ENCODE measurements around the gene DPEP2NB.

The DPEP2NB gene

DNA sequence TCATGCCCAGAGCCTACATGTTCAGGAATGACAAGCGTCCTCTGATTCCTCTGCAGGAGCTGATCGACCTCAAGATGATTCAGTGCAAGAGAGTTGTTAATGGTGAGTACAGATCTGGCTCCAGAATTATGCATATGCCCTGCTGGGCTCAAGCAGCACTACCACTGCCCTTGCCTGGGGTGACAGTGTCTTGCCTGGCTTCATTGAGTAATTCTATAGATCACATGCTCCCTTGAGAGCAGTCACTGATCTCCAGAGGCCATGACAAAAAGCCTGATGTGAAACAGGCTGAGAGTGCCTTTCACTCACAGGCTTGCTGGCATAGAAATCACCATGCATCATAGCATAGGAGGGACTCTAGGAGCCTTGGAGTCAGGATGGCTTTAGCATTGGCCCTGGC is 33.7 kb upstream of the DPEP2NB start:
- TF ChIP-seq, protein P1, sequence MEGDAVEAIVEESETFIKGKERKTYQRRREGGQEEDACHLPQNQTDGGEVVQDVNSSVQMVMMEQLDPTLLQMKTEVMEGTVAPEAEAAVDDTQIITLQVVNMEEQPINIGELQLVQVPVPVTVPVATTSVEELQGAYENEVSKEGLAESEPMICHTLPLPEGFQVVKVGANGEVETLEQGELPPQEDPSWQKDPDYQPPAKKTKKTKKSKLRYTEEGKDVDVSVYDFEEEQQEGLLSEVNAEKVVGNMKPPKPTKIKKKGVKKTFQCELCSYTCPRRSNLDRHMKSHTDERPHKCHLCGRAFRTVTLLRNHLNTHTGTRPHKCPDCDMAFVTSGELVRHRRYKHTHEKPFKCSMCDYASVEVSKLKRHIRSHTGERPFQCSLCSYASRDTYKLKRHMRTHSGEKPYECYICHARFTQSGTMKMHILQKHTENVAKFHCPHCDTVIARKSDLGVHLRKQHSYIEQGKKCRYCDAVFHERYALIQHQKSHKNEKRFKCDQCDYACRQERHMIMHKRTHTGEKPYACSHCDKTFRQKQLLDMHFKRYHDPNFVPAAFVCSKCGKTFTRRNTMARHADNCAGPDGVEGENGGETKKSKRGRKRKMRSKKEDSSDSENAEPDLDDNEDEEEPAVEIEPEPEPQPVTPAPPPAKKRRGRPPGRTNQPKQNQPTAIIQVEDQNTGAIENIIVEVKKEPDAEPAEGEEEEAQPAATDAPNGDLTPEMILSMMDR (conservative IDR thresholded peaks at IDR 0.05; ENCODE audit: control insufficient read depth, insufficient read depth, low read depth, low read length), result no peak
- no peak overlapping the region for H3K4me3 ChIP-seq (ENCODE audit: control insufficient read depth, low read depth, low read length)
- DNase-seq (ENCODE audit: low read depth), result no peak

DNA sequence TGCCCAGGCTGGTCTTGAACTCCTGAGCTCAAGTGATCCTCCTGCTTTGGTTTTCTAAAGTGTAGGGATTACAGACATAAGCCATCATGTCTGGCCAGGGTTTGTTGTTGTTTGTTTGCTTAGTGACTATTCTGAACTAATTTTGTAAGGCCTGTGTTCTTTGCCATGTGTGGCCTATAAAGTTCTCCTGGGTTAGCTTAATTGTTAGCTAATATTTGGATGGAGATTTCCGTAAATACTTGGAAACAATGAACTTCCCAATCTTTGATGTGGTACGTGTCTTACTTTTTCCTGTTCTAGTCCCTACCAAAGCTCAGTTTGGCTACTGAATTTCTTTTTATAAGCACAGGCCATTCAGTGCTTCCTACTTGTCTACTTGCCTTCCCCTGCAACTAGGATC is 32.3 kb upstream of the DPEP2NB start:
- H3K4me3 ChIP-seq (ENCODE audit: control insufficient read depth, low read depth, low read length), result no peak overlapping the region
- no peak for DNase-seq (ENCODE audit: low read depth)
- TF ChIP-seq, protein P1 (conservative IDR thresholded peaks at IDR 0.05; ENCODE audit: control insufficient read depth, insufficient read depth, low read depth, low read length), result no peak

- DNase-seq (ENCODE audit: low read depth), result no peak
- H3K4me3 ChIP-seq (ENCODE audit: control insufficient read depth, low read depth, low read length), result no peak overlapping the region
- TF ChIP-seq, protein P1 (conservative IDR thresholded peaks at IDR 0.05; ENCODE audit: control insufficient read depth, insufficient read depth, low read depth, low read length), result no peak
These were observed 30.4 kb upstream of the DPEP2NB start for GRCh38 chr16:68046106-68046505.

- TF ChIP-seq, protein P1 (conservative IDR thresholded peaks at IDR 0.05; ENCODE audit: control insufficient read depth, insufficient read depth, low read depth, low read length), result no peak
- no peak for DNase-seq (ENCODE audit: low read depth)
- H3K4me3 ChIP-seq (ENCODE audit: control insufficient read depth, low read depth, low read length), result no peak overlapping the region
These were observed 26.1 kb upstream of the DPEP2NB start for GRCh38 chr16:68041783-68042182.

DNA sequence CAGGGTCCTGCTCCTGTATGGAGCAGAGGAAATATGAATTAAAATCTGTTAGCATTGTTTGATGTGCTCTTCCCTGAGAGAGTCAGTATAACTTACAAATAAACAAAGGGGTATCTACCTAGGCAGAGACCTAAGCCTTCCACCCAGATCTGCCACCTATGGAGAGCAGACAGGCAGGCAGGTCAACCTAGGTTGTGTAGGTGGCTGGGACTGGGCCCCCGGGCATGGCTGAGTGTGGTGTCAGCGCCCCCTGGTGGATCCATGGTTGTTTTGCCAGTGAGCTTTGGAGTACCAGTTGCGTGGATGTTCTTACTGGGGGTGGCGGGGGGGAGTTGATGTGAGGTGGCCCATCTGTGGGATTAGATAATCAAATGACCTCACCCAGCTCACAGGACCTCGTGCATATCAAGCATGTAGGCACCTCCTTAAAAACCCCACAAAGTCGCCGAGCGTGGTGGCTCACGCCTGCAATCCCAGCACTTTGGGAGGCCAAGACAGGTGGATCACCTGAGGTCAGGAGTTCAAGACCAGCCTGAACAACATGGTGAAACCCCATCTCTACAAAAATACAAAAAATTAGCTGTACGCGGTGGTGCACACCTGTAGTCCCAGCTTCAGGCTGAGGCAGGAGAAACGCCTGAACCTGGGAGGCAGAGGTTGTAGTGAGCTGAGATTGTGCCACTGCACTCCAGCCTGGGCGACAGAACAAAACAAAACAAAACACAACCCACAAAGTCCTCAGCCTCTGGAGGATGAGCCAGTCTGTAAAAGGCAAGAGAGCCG is 25.0 kb upstream of the DPEP2NB start:
- H3K4me3 ChIP-seq (ENCODE audit: control insufficient read depth, low read depth, low read length), result no peak overlapping the region
- peak; percentile 60 for DNase-seq (ENCODE audit: low read depth)
- TF ChIP-seq, protein P1 (conservative IDR thresholded peaks at IDR 0.05; ENCODE audit: control insufficient read depth, insufficient read depth, low read depth, low read length), result peak; percentile 84

DNA sequence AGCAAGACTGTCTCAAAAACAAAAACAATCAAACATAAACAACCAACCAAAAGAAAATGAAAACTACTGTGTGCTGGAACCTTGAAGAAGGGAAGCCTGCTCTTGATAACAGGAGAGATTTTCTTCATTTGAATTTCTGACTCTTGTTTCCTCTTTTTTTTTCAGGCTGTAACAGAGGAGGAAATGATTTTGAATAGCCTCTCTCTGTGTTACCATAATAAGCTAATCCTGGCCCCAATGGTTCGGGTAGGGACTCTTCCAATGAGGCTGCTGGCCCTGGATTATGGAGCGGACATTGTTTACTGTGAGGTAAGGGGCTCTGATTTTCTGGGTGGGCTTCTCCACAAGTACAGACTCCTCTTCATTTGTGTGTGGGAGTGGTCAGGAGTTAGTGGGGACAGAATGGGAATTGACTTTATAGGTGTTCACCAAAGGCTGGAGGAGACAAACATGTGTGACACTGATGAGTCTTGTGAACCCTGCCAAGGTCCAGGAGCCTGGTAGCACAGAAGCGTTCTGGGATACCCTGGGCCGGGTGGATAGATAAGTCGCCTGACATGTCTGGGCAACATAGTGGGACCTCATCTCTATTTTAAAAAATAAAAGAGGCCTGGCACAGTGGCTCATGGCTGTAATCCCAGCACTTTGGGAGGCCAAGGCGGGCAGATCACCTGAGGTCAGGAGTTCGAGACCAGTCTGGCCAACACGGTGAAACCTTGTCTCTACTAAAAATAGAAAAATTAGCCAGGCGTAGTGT is 22.3 kb upstream of the DPEP2NB start:
- TF ChIP-seq, protein P1 (conservative IDR thresholded peaks at IDR 0.05; ENCODE audit: control insufficient read depth, insufficient read depth, low read depth, low read length), result no peak
- H3K4me3 ChIP-seq (ENCODE audit: control insufficient read depth, low read depth, low read length), result no peak overlapping the region
- no peak for DNase-seq (ENCODE audit: low read depth)

Data from fibroblast of mammary gland (primary cell).